Measurements from ENCODE around the gene ATCAY.
"Not testable (repeated sequence)": the region's sequence is repeated elsewhere in the genome, so short reads cannot be mapped to it uniquely, and the experiment has no call there.

Gene ATCAY

DNA sequence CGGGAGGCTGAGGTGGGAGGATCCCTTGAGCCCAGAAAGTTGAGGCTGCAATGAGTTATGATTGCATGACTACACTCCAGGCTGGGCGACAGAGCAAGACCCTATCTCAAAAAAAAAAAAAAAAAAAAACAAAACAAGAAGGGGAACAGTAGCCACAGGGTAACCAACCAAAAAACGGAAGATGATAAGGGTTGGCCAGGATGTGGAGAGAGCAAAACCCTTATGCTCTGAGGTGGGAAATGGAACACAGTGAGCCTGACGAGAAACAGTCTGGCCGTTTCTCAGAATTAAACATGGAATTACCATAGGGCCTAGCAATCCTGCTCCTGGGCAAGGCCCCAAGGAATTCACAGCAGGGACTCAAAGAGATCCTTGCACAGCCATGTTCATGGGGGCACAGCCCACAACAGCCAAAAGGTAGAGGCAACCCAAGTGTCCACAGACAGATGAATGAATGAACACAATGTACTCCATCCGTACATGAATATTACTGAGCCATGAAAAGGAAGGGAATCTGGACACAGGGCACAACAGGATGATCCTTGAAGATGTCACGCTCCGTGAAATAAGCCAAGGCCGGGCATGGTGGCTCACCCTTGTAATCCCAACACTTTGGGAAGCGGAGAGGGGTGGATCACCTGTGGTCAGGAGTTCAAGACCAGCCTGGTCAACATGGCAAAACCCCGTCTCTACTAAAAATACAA, 63.7 kb downstream of the ATCAY start:
- no peak overlapping the region for H3K9ac ChIP-seq (ENCODE audit: low read depth, low read length)
- H3K9me3 ChIP-seq (ENCODE audit: insufficient read depth, low read length, severe bottlenecking) = no peaks in the 10 kb centered on the region
- H3K36me3 ChIP-seq (ENCODE audit: insufficient read depth, low read length) = no peaks in the 10 kb centered on the region
- DNase-seq (no peak), ATAC-seq (ENCODE audit: insufficient read depth, low read depth) (no peak)
- H2AFZ ChIP-seq (ENCODE audit: low read depth, low read length) = no peak overlapping the region
- H3K27me3 ChIP-seq (ENCODE audit: insufficient read depth, low read length, poor library complexity) = no peaks in the 10 kb centered on the region
- no peaks in the 10 kb centered on the region for H3K79me2 ChIP-seq (ENCODE audit: insufficient read depth, low read length)
- no peak overlapping the region for H3K27ac ChIP-seq (ENCODE audit: low read length)
- no peaks in the 10 kb centered on the region for H3K4me1 ChIP-seq (ENCODE audit: insufficient read depth, low read length)
- no peak overlapping the region for H3K4me3 ChIP-seq (ENCODE audit: low read depth in 1 of 2, low read length in 2 of 2)
- no peak for TF ChIP-seq EZH2 (IDR thresholded peaks at IDR 0.05; ENCODE audit: borderline replicate concordance, low read depth, low read length, severe bottlenecking)
- TF ChIP-seq, protein P1, sequence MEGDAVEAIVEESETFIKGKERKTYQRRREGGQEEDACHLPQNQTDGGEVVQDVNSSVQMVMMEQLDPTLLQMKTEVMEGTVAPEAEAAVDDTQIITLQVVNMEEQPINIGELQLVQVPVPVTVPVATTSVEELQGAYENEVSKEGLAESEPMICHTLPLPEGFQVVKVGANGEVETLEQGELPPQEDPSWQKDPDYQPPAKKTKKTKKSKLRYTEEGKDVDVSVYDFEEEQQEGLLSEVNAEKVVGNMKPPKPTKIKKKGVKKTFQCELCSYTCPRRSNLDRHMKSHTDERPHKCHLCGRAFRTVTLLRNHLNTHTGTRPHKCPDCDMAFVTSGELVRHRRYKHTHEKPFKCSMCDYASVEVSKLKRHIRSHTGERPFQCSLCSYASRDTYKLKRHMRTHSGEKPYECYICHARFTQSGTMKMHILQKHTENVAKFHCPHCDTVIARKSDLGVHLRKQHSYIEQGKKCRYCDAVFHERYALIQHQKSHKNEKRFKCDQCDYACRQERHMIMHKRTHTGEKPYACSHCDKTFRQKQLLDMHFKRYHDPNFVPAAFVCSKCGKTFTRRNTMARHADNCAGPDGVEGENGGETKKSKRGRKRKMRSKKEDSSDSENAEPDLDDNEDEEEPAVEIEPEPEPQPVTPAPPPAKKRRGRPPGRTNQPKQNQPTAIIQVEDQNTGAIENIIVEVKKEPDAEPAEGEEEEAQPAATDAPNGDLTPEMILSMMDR (IDR thresholded peaks at IDR 0.05; ENCODE audit: borderline replicate concordance, extremely low read depth, low read length, poor library complexity, severe bottlenecking) = no peak
- H4K20me1 ChIP-seq (ENCODE audit: insufficient read depth, low read length) = no peaks in the 10 kb centered on the region
- H3K4me2 ChIP-seq (ENCODE audit: insufficient read depth, low read length) = no peak overlapping the region

DNA sequence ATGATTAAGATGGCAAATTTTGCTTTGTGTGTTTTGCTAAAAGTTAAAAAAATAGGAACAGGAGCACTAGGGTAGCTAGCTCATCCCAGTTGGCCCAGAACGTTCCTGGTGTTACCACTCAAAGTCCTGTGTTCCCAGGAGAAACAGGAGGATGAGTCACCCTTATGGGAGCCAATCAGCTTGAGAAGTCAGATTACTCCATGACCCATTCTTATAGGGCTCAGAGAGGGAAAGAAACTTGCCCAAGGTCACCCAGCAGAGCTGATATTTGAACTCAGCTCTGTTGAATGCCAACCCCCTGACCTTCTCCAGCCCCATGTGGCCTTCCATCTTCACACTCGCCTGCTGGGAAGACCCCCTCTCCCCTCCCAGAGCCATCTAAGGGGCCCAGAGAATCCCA, 65.4 kb downstream of the ATCAY start:
- H3K27me3 ChIP-seq (ENCODE audit: insufficient read depth, low read length, poor library complexity) = no peaks in the 10 kb centered on the region
- no peaks in the 10 kb centered on the region for H3K9me3 ChIP-seq (ENCODE audit: insufficient read depth, low read length, severe bottlenecking)
- no peaks in the 10 kb centered on the region for H4K20me1 ChIP-seq (ENCODE audit: insufficient read depth, low read length)
- no peaks in the 10 kb centered on the region for H3K4me1 ChIP-seq (ENCODE audit: insufficient read depth, low read length)
- ATAC-seq (ENCODE audit: insufficient read depth, low read depth) (no peak), DNase-seq (no peak)
- H3K4me2 ChIP-seq (ENCODE audit: insufficient read depth, low read length) = no peak overlapping the region
- no peaks in the 10 kb centered on the region for H3K79me2 ChIP-seq (ENCODE audit: insufficient read depth, low read length)
- no peak overlapping the region for H3K27ac ChIP-seq (ENCODE audit: low read length)
- no peaks in the 10 kb centered on the region for H3K36me3 ChIP-seq (ENCODE audit: insufficient read depth, low read length)
- TF ChIP-seq, protein P1 (IDR thresholded peaks at IDR 0.05; ENCODE audit: borderline replicate concordance, extremely low read depth, low read length, poor library complexity, severe bottlenecking) = no peak
- no peak for TF ChIP-seq EZH2 (IDR thresholded peaks at IDR 0.05; ENCODE audit: borderline replicate concordance, low read depth, low read length, severe bottlenecking)
- no peak overlapping the region for H3K4me3 ChIP-seq (ENCODE audit: low read depth in 1 of 2, low read length in 2 of 2)
- H2AFZ ChIP-seq (ENCODE audit: low read depth, low read length) = no peak overlapping the region
- no peak overlapping the region for H3K9ac ChIP-seq (ENCODE audit: low read depth, low read length)

DNA sequence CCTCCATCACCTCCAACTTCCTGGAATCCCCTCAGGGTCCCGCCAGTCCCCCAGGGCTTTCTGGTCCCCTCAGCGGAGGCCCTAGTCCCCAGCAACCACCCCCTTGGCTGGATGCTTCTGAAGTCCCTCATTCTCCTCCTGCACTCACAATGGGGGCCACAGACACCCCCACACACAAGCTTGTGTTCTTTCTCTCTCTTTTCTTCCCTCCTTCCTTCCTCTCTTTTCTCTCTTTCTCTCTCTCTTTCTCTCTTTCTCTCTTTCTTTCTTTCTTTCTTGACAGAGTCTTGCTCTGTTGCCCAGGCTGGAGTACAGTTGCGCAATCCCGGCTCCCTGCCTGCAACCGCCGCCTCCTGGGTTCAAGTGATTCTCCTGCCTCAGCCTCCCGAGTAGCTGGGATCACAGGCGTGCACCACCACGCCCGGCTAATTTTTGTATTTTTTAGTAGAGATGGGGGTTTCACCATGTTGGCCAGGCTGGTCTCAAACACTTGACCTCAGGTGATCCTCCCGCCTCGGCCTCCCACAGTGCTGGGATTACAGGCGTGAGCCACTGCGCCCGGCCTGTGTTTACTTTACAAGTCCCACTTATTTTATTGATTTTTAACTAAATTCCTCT, 66.9 kb downstream of the ATCAY start:
- H3K27ac ChIP-seq (ENCODE audit: low read length); DNase-seq; H3K27me3 ChIP-seq (ENCODE audit: insufficient read depth, low read length, poor library complexity); H2AFZ ChIP-seq (ENCODE audit: low read depth, low read length); H4K20me1 ChIP-seq (ENCODE audit: insufficient read depth, low read length); H3K9me3 ChIP-seq (ENCODE audit: insufficient read depth, low read length, severe bottlenecking); H3K36me3 ChIP-seq (ENCODE audit: insufficient read depth, low read length); H3K79me2 ChIP-seq (ENCODE audit: insufficient read depth, low read length); H3K4me3 ChIP-seq (ENCODE audit: low read depth in 1 of 2, low read length in 2 of 2); H3K9ac ChIP-seq (ENCODE audit: low read depth, low read length); H3K4me1 ChIP-seq (ENCODE audit: insufficient read depth, low read length); ATAC-seq (ENCODE audit: insufficient read depth, low read depth); H3K4me2 ChIP-seq (ENCODE audit: insufficient read depth, low read length): not testable (repeated sequence)

DNA sequence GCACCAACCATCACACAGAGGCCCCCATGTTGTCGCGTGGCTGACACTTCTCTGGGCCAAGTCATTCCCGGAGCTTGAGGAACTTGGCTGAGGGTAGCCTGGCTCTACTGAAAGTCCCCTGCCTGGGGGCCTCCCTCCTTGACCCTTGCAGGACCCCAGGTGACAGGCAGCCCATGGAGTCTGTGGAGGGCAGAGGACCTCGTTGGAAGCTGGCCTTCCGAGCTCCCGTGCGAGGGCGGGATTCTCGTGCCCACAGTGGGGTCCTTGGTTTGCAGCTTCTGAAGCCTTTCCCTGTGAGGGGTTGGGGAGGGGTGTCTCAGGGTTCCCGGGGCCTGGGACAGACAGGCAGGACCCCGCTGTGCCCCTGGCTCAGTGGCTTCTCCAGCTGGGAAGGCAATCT, 68.8 kb downstream of the ATCAY start:
- Histone ChIP-seq H3K79me2 (ENCODE audit: insufficient read depth, low read length) (no peaks in the 10 kb centered on the region), H4K20me1 (ENCODE audit: insufficient read depth, low read length) (no peaks in the 10 kb centered on the region), H3K4me3 (ENCODE audit: low read depth in 1 of 2, low read length in 2 of 2) (no peak overlapping the region), H3K4me2 (ENCODE audit: insufficient read depth, low read length) (no peak overlapping the region), H3K27me3 (ENCODE audit: insufficient read depth, low read length, poor library complexity) (no peaks in the 10 kb centered on the region), H3K9ac (ENCODE audit: low read depth, low read length) (no peak overlapping the region), H2AFZ (ENCODE audit: low read depth, low read length) (no peak overlapping the region), H3K36me3 (ENCODE audit: insufficient read depth, low read length) (no peaks in the 10 kb centered on the region), H3K4me1 (ENCODE audit: insufficient read depth, low read length) (no peaks in the 10 kb centered on the region), H3K27ac (ENCODE audit: low read length) (no peak overlapping the region), H3K9me3 (ENCODE audit: insufficient read depth, low read length, severe bottlenecking) (no peaks in the 10 kb centered on the region)
- DNase-seq (no peak), ATAC-seq (ENCODE audit: insufficient read depth, low read depth) (no peak)
- no peak for TF ChIP-seq EZH2 (IDR thresholded peaks at IDR 0.05; ENCODE audit: borderline replicate concordance, low read depth, low read length, severe bottlenecking)
- TF ChIP-seq, protein P1 (IDR thresholded peaks at IDR 0.05; ENCODE audit: borderline replicate concordance, extremely low read depth, low read length, poor library complexity, severe bottlenecking) = no peak
